Tibial nerve (tissue), 3 donors: Measurements from ENCODE around the gene SUPT3H.

Experiments used
- EP300 ChIP-seq, 2 donors: sonication (generic); formaldehyde crosslinking; IDR thresholded peaks; one replicate each; pipeline ENCODE4 v1.6.1; 2017; ENCODE audit warnings: antibody characterized with exemption in 2 of 2, mild to moderate bottlenecking in 1 of 2
- POLR2A ChIP-seq, 2 donors: fragments of 450-650 bp; IDR thresholded peaks; one replicate each; pipeline ENCODE4 v1.6.1; 2017; ENCODE audit warnings: antibody characterized with exemption in 2 of 2, mild to moderate bottlenecking in 2 of 2, moderate library complexity in 2 of 2

DNA sequence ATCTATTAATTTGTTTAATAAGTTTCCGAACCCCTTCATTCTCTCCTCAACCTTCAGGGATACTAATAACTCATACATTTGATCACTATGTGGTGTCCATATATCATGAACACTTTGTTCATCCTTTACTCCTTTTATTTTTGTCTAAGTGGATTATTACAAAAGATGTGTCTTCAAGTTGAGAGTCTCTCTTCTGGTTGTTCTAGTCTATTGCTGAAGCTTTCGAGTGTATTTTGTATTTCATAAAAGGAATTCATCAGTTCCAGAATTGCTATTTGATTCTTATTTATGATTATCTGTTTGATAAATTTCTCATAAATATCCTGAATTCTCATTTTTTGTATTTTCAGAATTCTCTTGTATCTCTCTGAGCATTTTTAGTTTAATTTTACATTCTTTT is 146.1 kb downstream of the SUPT3H start:
- TF ChIP-seq POLR2A (IDR thresholded peaks at IDR 0.05) = no peak
- TF ChIP-seq EP300 (IDR thresholded peaks at IDR 0.05) = no peak
